ENCODE measurements around the gene EML4.
A peak's percentile ranks its signal among the peaks of the same experiment; 100 is the strongest.

The EML4 gene

GRCh38 chr2:42227491-42227890 is 58.3 kb downstream of the EML4 start:
- no peak for DNase-seq

- DNase-seq: no peak
Measured at GRCh38 chr2:42228101-42228500, 58.9 kb downstream of the EML4 start.

- no peak for DNase-seq
Measured at GRCh38 chr2:42229949-42230348, 60.8 kb downstream of the EML4 start.

- DNase-seq: no peak
Measured at GRCh38 chr2:42230891-42231290, 61.7 kb downstream of the EML4 start.

- DNase-seq: no peak
Measured at GRCh38 chr2:42232024-42232423, 62.9 kb downstream of the EML4 start.

DNA sequence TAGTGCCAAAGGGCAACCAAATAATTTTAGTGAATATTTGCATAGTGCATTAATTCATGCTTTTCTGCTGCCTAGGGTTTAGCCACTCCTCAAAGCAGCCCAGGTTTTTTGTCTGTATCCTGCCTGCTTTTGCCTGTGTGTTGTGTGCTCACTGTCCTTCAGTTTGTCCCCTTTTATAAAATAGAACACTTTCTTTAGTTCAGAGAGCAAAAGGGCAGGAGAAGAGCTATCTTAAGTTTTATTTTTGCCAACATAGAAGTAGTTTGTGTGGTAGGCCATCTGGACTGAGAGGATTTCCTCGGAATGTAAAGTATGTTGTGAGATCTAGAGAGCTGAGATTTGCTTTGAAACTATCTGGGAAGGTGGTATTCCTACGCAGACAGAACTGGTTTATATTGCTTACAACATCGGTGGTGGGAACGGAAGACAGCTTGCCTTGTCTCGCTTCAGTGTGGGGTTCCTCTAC is 64.9 kb downstream of the EML4 start:
- DNase-seq: no peak

DNA sequence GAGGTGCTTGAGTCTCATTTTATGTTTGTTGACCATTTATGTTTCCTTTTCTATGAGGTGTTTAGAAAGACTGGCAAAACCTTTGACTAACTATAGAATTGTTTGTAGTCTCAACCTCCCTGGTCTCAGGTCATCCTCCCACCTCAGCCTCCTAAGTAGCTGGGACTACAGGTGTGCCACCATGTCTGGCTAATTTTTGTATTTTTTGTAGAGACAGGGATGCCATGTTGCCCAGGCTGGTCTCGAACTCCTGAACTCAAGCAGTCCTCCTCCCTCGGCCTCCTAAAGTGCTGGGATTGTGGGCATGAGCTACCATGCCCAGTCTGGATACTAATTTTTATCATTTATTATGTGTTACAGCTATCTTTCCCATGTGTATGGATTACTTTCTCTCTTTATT is 67.8 kb downstream of the EML4 start:
- no peak for DNase-seq

GRCh38 chr2:42238644-42239288 is 69.6 kb downstream of the EML4 start:
- DNase-seq: peak; percentile 40 to 64

DNA sequence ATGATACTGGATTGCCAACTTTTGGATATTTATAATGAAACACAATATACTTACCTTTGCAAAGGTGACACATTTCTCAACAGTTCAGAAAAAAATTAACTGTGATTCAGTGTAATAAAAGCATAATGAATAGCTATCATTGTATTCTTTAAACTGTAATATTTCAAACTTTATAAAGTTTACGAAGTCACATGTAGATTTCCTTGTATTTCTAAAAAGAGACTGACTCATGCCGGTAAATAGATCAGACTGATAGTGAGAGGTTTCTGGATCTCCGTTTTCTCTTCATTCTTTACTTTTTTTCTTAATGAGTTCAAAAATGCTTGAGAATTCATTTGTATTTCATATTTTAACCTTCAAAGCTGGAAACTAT is 70.1 kb downstream of the EML4 start:
- no peak for DNase-seq

GRCh38 chr2:42239811-42240210 is 70.7 kb downstream of the EML4 start:
- DNase-seq: no peak

DNA sequence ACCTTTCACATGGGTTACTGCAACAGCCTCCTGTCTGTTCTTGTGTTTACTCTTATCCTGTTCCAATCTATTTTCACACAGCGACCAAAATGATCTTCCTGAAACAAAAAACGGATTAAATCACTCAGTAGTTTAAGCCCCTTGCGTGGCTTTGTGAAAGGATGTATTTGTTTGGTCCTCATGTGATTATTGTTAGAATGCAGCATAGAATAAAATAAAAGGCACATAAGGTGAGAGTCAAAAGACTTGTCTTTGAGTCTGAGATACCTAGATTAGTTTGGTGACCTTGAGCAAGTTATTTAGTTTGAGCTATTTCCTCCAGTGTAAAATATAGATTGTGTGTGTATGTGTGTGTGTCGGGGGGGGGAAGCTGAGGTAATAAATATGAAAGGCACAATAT is 72.4 kb downstream of the EML4 start:
- DNase-seq: no peak

GRCh38 chr2:42243297-42243696 is 74.1 kb downstream of the EML4 start:
- no peak for DNase-seq

DNA sequence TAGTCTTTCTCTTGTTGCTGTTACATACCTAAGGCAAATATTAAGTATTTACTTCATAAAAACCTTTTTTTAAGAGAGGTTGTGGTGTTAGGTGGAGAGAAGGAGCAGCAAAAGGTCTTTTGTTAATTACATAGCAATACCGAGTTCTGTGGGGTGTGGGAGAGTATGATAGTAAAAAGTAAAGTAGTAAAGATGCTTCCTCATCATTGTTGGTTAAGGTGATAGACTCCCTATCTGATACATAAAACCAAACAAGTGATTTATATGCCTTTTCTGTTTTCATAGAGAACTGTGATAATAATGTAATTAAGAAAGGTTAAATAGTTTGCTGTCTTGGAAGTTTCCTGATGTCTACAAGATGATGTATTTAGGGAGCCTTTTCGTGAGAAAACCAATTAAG is 75.4 kb downstream of the EML4 start:
- DNase-seq: no peak

GRCh38 chr2:42245396-42245795 is 76.2 kb downstream of the EML4 start:
- no peak for DNase-seq

GRCh38 chr2:42246562-42246961 is 77.4 kb downstream of the EML4 start:
- DNase-seq: no peak

GRCh38 chr2:42248846-42249245 is 79.7 kb downstream of the EML4 start:
- DNase-seq: no peak

DNA sequence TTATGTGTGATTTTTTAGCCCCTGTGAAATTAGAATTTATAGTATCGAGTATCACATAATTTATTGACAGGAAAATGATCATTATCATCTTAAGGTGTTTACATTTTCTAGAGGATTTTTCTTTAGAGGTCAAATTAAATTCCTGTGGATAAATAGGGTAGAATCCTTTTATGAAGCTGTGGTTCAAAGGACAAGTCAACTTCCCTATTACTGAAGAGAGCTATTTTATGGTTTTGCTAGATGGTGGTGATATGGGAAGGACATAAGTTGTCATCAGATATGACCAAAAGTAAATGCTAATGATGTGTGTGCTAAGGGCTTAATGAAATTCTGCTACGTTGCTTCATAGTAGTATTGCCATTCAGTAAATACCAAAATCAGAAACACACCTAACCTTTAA is 80.1 kb downstream of the EML4 start:
- no peak for DNase-seq

- DNase-seq: no peak
Measured at GRCh38 chr2:42249887-42250286, 80.7 kb downstream of the EML4 start.

GRCh38 chr2:42250925-42251324 is 81.8 kb downstream of the EML4 start:
- DNase-seq: no peak

DNA sequence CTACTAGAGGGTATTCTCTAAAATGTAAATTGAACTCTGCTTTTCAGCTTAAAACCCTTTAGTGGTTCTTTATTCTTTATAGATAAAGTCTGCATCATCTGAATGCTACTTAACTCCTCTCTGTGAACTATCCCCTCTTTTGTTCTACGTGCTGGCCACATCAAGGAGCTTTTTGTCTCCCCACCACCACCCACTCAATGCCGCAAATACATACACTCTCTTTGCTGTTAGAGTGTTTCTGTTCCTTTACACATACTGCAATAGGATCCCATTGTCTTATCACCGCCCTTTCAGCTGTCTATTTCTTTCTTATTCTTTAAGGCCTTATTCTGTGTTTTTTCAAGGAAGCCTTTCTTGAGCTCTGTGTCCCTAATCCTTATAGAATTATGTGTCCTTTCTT is 83.3 kb downstream of the EML4 start:
- DNase-seq: peak in 1 of 2 donors; percentile 29

- DNase-seq: no peak
Measured at GRCh38 chr2:42254186-42254895, 85.2 kb downstream of the EML4 start.

GRCh38 chr2:42256505-42256904 is 87.4 kb downstream of the EML4 start:
- peak; percentile 9 to 45 for DNase-seq

DNA sequence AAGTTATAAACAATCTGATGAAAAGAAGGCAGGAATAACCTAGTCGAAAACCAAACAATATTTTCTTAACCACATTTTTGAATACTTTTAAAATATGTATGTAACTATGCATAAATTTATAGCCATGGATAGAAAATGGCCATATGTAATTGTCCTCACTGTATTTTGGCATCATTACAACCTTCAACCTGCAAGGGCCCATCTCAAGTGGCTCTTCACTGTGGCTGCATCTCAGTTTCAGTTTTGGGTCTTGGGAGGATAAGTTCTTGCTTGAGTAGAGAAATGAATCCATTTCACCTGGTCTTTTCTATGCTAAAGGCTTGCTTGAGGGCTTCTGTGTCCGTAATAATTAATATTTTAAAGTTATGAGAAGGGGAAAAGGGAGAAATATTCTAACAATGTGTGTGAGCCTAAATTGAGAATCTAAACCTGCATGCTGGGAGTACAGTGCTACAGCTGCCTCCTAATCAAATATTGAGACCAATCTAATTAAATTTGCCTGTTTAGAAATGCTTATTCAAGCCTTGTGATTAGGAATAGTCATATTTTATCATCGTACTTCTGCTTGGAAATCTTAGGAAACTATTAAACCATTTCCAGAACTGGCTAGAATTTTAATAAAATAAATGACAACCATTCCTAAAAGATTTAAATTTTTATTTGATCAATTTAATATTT is 92.5 kb downstream of the EML4 start:
- DNase-seq: no peak

- no peak for DNase-seq
Measured at GRCh38 chr2:42266236-42266635, 97.1 kb downstream of the EML4 start.

All from CD4-positive, alpha-beta T cell treated with Interferon alpha-2 for 1 hour (primary cell).